Endodermal cell (in vitro differentiated cells): ENCODE data around the gene REC8. TPM values are rescaled to one million over a fixed set of nuclear protein-coding genes. Genes with fewer than 3 reads are reported as not detected.

Source experiments
- DNase-seq: peaks from one replicate; pipeline ENCODE4 v3.0.0-alpha.2; 2017
- H3K27ac ChIP-seq: 2 replicates; pipeline ENCODE4 v1.5.1; 2013; ENCODE audit warnings: mild to moderate bottlenecking, low read depth, low read length, moderate library complexity
- H3K27me3 ChIP-seq: 2 replicates; pipeline ENCODE4 v1.6.1; 2013; ENCODE audit warnings: mild to moderate bottlenecking, low read length, moderate library complexity; ENCODE audit not compliant: insufficient read depth, control insufficient read depth, poor library complexity, severe bottlenecking
- H3K36me3 ChIP-seq: 2 replicates; pipeline ENCODE4 v1.7.0; 2013; ENCODE audit warnings: mild to moderate bottlenecking, low read length, moderate library complexity; ENCODE audit not compliant: control insufficient read depth, insufficient read depth
- H3K4me1 ChIP-seq: one replicate; pipeline ENCODE4 v1.7.0; 2013; ENCODE audit warnings: low read length; ENCODE audit not compliant: control insufficient read depth, insufficient read depth
- H3K4me3 ChIP-seq: 2 replicates; pipeline ENCODE4 v1.5.1; 2013; ENCODE audit warnings: mild to moderate bottlenecking, low read length, moderate library complexity
- H3K9ac ChIP-seq: 2 replicates; pipeline ENCODE4 v1.6.1; 2013; ENCODE audit warnings: mild to moderate bottlenecking, low read length, moderate library complexity; ENCODE audit not compliant: poor library complexity, severe bottlenecking; ENCODE audit errors: extremely low read depth
- H3K9me3 ChIP-seq: 2 replicates; pipeline ENCODE4 v1.6.1; 2013; ENCODE audit warnings: mild to moderate bottlenecking, low read length, moderate library complexity; ENCODE audit not compliant: control insufficient read depth
- H3K27ac Mint-ChIP-seq: 2 replicates; pipeline ENCODE4 v1.8.0; 2020; ENCODE audit warnings: mixed read lengths
- H3K27me3 Mint-ChIP-seq: 2 replicates; pipeline ENCODE4 v1.8.0; 2021; ENCODE audit warnings: mild to moderate bottlenecking, mixed read lengths; ENCODE audit not compliant: insufficient read depth
- H3K36me3 Mint-ChIP-seq: 2 replicates; pipeline ENCODE4 v1.8.0; 2020; ENCODE audit warnings: low read depth, mixed read lengths
- H3K4me1 Mint-ChIP-seq: 2 replicates; pipeline ENCODE4 v1.8.0; 2020; ENCODE audit warnings: mixed read lengths
- H3K4me3 Mint-ChIP-seq: 2 replicates; pipeline ENCODE4 v1.8.0; 2020; ENCODE audit warnings: mild to moderate bottlenecking, moderate library complexity, mixed read lengths
- H3K9me3 Mint-ChIP-seq: 2 replicates; pipeline ENCODE4 v1.8.0; 2020; ENCODE audit warnings: mild to moderate bottlenecking, mixed read lengths
- CTCF ChIP-seq: fragments of 200-600 bp; sonication (generic); conservative IDR thresholded peaks from 2 replicates; pipeline ENCODE4 v1.5.0; 2021; ENCODE audit warnings: antibody characterized with exemption, mild to moderate bottlenecking
- WGBS, 2 experiments: methylation state at CpG; one replicate each; pipeline versions ENCODE4 v1.1.5 to v1.1.7; 2013; ENCODE audit warnings: missing lambda C conversion rate in 2 of 2, mixed read lengths in 1 of 2; ENCODE audit not compliant: insufficient coverage in 1 of 2, insufficient read length in 1 of 2; 5-methylcytosine and 5-hydroxymethylcytosine counted together
- total RNA-seq, 2 donors: library from RNA; stranded (reverse); fragmentation: NEBNext Ultra II Directional in 1 of 2; extraction: Animal tissue kit (Norgen Biotek cat#: 25700) in 1 of 2; gene quantifications; 2 replicates in 1 of 2; 3 replicates in 1 of 2; pipeline ENCODE4 v1.2.1, GENCODE V29; 2021

Gene REC8
- total RNA-seq, 2 donors from 2014 or later = 60.3 to 98.3 TPM

DNA sequence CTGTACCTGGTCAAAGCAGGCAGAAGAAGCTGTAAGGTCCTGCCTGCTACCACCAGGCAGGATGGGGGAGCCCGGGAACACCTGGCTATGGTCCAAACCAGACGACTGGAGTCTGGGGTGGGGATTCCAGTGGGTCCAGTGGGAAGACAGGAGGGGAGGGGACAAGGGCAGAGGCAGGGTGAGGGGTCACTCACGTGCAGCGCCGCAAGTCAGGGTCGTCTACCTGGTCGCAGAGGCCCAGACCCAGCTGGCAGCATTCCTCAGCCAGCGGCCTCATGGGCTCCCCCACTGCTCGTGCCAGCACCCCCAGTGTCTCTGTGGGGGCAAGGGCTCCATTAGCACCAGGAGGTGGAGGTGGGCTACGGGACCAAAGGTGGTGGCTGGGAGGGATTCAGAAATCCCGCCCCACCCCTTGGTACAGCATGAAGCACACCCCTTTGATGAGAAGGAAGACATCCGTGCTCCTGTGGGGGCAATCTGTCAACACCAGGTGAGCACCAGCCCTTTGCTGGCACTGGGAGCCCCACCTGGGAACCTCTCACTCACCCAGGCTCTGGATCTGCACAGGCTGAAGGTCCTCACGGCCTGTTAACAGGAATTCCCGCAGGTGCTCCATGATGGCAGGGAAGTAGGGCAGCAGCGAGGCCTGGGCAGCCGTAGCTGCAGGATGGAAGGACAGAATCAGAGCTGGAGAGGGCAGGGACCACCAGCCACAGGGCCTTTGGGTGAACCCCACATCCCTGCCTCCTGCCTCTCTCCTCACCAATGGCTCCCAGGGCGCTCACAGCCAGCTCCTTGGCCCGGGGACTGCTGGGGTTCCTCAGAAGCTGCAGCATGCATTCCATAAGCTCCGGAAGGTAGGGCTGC, 12.5 kb downstream of the REC8 start:
- Histone ChIP-seq H3K4me1 (no peaks in the 10 kb centered on the region), H3K27me3 (no peaks in the 10 kb centered on the region), H3K4me3 (no peak overlapping the region), H3K36me3 (peaks cover 67% of the 10 kb centered on the region), H3K27ac (no peak overlapping the region), H3K9ac (no peak overlapping the region), H3K9me3 (no peaks in the 10 kb centered on the region)
- TF ChIP-seq CTCF = no peak
- 94% methylated on average over 11 to 19 of the region's 19 CpGs for WGBS, 2 experiments
- H3K4me1 Mint-ChIP-seq = peaks cover 6% of the 10 kb centered on the region
- DNase-seq = no peak
- peaks cover 50% of the 10 kb centered on the region for H3K36me3 Mint-ChIP-seq
- no peak overlapping the region for H3K27ac Mint-ChIP-seq
- H3K27me3 Mint-ChIP-seq = no peaks in the 10 kb centered on the region
- H3K4me3 Mint-ChIP-seq = no peak overlapping the region
- H3K9me3 Mint-ChIP-seq = no peaks in the 10 kb centered on the region

- Histone ChIP-seq H3K36me3 (peaks cover 66% of the 10 kb centered on the region), H3K27me3 (no peaks in the 10 kb centered on the region), H3K9me3 (no peaks in the 10 kb centered on the region), H3K27ac (no peak overlapping the region), H3K4me1 (no peaks in the 10 kb centered on the region), H3K9ac (no peak overlapping the region), H3K4me3 (no peak overlapping the region)
- no peak for TF ChIP-seq CTCF
- Mint-ChIP-seq H3K36me3 (peaks cover 45% of the 10 kb centered on the region), H3K27me3 (no peaks in the 10 kb centered on the region), H3K27ac (no peak overlapping the region), H3K4me3 (no peak overlapping the region), H3K9me3 (no peaks in the 10 kb centered on the region), H3K4me1 (peaks cover 6% of the 10 kb centered on the region)
- no peak for DNase-seq
- WGBS, 2 experiments = 94 to 100% methylated on average over 3 to 7 of the region's 7 CpGs
These were observed 13.1 kb downstream of the REC8 start for GRCh38 chr14:24185026-24185425.

DNA sequence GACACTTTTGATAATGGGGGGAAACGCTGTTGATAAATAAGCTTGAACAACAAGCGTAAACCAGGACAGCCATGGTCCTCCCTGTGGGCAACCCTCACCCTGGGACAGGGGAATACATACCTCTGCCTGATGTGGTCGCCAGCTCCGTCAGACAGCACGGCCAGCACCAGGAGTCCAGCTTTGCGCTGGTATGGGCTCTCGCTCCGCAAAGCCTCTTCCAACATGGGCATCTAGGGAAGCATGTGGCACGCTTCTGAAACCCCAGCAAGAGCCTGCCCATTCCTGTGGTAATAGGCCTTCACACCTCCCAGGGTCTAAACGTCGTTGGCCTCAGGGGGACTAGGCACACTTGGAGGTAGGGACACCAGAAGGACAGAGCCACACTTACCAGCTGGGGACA, 13.9 kb downstream of the REC8 start:
- no peak overlapping the region for H3K27ac Mint-ChIP-seq
- peaks cover 43% of the 10 kb centered on the region for H3K36me3 Mint-ChIP-seq
- H3K4me3 ChIP-seq = no peak overlapping the region
- H3K27me3 Mint-ChIP-seq = no peaks in the 10 kb centered on the region
- H3K36me3 ChIP-seq = peaks cover 65% of the 10 kb centered on the region
- H3K4me1 ChIP-seq = no peaks in the 10 kb centered on the region
- no peak for TF ChIP-seq CTCF
- 94 to 97% methylated on average over 10 to 11 of the region's 11 CpGs for WGBS, 2 experiments
- no peaks in the 10 kb centered on the region for H3K9me3 Mint-ChIP-seq
- no peak overlapping the region for H3K9ac ChIP-seq
- peaks cover 6% of the 10 kb centered on the region for H3K4me1 Mint-ChIP-seq
- DNase-seq = no peak
- no peaks in the 10 kb centered on the region for H3K9me3 ChIP-seq
- no peak overlapping the region for H3K27ac ChIP-seq
- H3K27me3 ChIP-seq = no peaks in the 10 kb centered on the region
- H3K4me3 Mint-ChIP-seq = no peak overlapping the region
